ENCODE data around the gene CNTN6. TPM values are rescaled to one million over a fixed set of nuclear protein-coding genes. Genes with fewer than 3 reads are reported as not detected.

Gene CNTN6
- total and polyA plus RNA-seq, 4 donors: 0.01 to 0.05 TPM; not detected in 2

GRCh38 chr3:1251282-1252060 lies 158.6 kb downstream of the CNTN6 start:
- no peak for DNase-seq (ENCODE audit: low spot score)
- 63% methylated on average over 5 of the region's 5 CpGs for WGBS
- H3K27me3 ChIP-seq (ENCODE audit: control insufficient read depth in 4 of 4, insufficient read depth in 4 of 4, low read length in 3 of 4): no peaks in the 10 kb centered on the region
- H3K4me1 ChIP-seq (ENCODE audit: control insufficient read depth in 4 of 4, insufficient read depth in 4 of 4, low read length in 3 of 4): no peaks in the 10 kb centered on the region
- TF ChIP-seq TAF1 (conservative IDR thresholded peaks at IDR 0.05): no peak
- TF ChIP-seq HNF4A (conservative IDR thresholded peaks at IDR 0.05): no peak
- TF ChIP-seq FOXA2 (IDR thresholded peaks at IDR 0.05): no peak
- TF ChIP-seq RXRA (IDR thresholded peaks at IDR 0.05): no peak
- TF ChIP-seq RAD21 (IDR thresholded peaks at IDR 0.05): no peak
- TF ChIP-seq HNF4G (IDR thresholded peaks at IDR 0.05): no peak
- TF ChIP-seq, protein P1, sequence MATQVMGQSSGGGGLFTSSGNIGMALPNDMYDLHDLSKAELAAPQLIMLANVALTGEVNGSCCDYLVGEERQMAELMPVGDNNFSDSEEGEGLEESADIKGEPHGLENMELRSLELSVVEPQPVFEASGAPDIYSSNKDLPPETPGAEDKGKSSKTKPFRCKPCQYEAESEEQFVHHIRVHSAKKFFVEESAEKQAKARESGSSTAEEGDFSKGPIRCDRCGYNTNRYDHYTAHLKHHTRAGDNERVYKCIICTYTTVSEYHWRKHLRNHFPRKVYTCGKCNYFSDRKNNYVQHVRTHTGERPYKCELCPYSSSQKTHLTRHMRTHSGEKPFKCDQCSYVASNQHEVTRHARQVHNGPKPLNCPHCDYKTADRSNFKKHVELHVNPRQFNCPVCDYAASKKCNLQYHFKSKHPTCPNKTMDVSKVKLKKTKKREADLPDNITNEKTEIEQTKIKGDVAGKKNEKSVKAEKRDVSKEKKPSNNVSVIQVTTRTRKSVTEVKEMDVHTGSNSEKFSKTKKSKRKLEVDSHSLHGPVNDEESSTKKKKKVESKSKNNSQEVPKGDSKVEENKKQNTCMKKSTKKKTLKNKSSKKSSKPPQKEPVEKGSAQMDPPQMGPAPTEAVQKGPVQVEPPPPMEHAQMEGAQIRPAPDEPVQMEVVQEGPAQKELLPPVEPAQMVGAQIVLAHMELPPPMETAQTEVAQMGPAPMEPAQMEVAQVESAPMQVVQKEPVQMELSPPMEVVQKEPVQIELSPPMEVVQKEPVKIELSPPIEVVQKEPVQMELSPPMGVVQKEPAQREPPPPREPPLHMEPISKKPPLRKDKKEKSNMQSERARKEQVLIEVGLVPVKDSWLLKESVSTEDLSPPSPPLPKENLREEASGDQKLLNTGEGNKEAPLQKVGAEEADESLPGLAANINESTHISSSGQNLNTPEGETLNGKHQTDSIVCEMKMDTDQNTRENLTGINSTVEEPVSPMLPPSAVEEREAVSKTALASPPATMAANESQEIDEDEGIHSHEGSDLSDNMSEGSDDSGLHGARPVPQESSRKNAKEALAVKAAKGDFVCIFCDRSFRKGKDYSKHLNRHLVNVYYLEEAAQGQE (IDR thresholded peaks at IDR 0.05): no peak
- TF ChIP-seq, protein P2, sequence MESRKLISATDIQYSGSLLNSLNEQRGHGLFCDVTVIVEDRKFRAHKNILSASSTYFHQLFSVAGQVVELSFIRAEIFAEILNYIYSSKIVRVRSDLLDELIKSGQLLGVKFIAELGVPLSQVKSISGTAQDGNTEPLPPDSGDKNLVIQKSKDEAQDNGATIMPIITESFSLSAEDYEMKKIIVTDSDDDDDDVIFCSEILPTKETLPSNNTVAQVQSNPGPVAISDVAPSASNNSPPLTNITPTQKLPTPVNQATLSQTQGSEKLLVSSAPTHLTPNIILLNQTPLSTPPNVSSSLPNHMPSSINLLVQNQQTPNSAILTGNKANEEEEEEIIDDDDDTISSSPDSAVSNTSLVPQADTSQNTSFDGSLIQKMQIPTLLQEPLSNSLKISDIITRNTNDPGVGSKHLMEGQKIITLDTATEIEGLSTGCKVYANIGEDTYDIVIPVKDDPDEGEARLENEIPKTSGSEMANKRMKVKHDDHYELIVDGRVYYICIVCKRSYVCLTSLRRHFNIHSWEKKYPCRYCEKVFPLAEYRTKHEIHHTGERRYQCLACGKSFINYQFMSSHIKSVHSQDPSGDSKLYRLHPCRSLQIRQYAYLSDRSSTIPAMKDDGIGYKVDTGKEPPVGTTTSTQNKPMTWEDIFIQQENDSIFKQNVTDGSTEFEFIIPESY (IDR thresholded peaks at IDR 0.05): no peak
- TF ChIP-seq MAX (IDR thresholded peaks at IDR 0.05): no peak
- TF ChIP-seq FOXA1 (IDR thresholded peaks at IDR 0.05): no peak
- no peak for TF ChIP-seq GABPA (IDR thresholded peaks at IDR 0.05 in 1 of 2, conservative IDR thresholded peaks at IDR 0.05 in 1 of 2)
- TF ChIP-seq, protein P3, sequence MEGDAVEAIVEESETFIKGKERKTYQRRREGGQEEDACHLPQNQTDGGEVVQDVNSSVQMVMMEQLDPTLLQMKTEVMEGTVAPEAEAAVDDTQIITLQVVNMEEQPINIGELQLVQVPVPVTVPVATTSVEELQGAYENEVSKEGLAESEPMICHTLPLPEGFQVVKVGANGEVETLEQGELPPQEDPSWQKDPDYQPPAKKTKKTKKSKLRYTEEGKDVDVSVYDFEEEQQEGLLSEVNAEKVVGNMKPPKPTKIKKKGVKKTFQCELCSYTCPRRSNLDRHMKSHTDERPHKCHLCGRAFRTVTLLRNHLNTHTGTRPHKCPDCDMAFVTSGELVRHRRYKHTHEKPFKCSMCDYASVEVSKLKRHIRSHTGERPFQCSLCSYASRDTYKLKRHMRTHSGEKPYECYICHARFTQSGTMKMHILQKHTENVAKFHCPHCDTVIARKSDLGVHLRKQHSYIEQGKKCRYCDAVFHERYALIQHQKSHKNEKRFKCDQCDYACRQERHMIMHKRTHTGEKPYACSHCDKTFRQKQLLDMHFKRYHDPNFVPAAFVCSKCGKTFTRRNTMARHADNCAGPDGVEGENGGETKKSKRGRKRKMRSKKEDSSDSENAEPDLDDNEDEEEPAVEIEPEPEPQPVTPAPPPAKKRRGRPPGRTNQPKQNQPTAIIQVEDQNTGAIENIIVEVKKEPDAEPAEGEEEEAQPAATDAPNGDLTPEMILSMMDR (IDR thresholded peaks at IDR 0.05; ENCODE audit: low read depth, low read length, missing input control): no peak
- no peak for TF ChIP-seq JUND (IDR thresholded peaks at IDR 0.05)
- no peak for TF ChIP-seq NR2F2 (IDR thresholded peaks at IDR 0.05)
- no peaks in the 10 kb centered on the region for H3K36me3 ChIP-seq (ENCODE audit: control insufficient read depth in 4 of 4, insufficient read depth in 3 of 4, low read depth in 1 of 4, low read length in 3 of 4)
- H3K27ac ChIP-seq (ENCODE audit: low read depth in 1 of 2, low read length in 2 of 2): no peak overlapping the region
- no peaks in the 10 kb centered on the region for H3K9me3 ChIP-seq (ENCODE audit: control insufficient read depth in 4 of 4, low read length in 3 of 4)
- no peak overlapping the region for H3K9ac ChIP-seq (ENCODE audit: low read depth in 1 of 2, low read length in 2 of 2)
- H3K4me3 ChIP-seq (ENCODE audit: low read depth in 1 of 3, low read length in 3 of 3): no peak overlapping the region

DNA sequence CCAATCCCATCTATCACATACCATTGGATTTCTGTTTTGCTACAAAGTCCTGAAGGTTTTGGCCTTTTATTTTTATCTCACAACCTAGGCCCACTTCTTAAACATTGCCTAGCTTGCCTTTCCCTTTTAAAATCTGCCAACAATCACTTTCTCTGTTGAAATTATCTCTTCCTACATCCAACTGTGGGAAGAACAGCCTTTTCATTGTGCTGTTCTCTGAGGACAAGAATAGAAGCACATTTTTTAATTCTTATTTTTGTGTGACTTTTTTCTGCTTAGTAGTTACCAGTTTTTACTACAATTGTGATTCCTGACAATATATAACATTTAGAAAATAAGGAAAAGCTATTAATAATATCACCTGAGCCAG lies 159.2 kb downstream of the CNTN6 start:
- Histone ChIP-seq H3K9ac (ENCODE audit: low read depth in 1 of 2, low read length in 2 of 2) (no peak overlapping the region), H3K9me3 (ENCODE audit: control insufficient read depth in 4 of 4, low read length in 3 of 4) (no peaks in the 10 kb centered on the region), H3K4me1 (ENCODE audit: control insufficient read depth in 4 of 4, insufficient read depth in 4 of 4, low read length in 3 of 4) (no peaks in the 10 kb centered on the region), H3K4me3 (ENCODE audit: low read depth in 1 of 3, low read length in 3 of 3) (no peak overlapping the region), H3K27me3 (ENCODE audit: control insufficient read depth in 4 of 4, insufficient read depth in 4 of 4, low read length in 3 of 4) (no peaks in the 10 kb centered on the region), H3K27ac (ENCODE audit: low read depth in 1 of 2, low read length in 2 of 2) (no peak overlapping the region), H3K36me3 (ENCODE audit: control insufficient read depth in 4 of 4, insufficient read depth in 3 of 4, low read depth in 1 of 4, low read length in 3 of 4) (no peaks in the 10 kb centered on the region)
- DNase-seq (ENCODE audit: low spot score): no peak
- TF ChIP-seq, protein P3 (IDR thresholded peaks at IDR 0.05; ENCODE audit: low read depth, low read length, missing input control): no peak
- TF ChIP-seq, protein P1 (IDR thresholded peaks at IDR 0.05): no peak
- TF ChIP-seq, protein P4, sequence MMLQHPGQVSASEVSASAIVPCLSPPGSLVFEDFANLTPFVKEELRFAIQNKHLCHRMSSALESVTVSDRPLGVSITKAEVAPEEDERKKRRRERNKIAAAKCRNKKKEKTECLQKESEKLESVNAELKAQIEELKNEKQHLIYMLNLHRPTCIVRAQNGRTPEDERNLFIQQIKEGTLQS (IDR thresholded peaks at IDR 0.05): no peak
- TF ChIP-seq EGR1 (IDR thresholded peaks at IDR 0.05; ENCODE audit: low read depth in 2 of 2): no peak
- TF ChIP-seq FOXA2 (IDR thresholded peaks at IDR 0.05): no peak
- TF ChIP-seq MAX (IDR thresholded peaks at IDR 0.05): no peak
- TF ChIP-seq RXRA (IDR thresholded peaks at IDR 0.05): no peak
- no peak for TF ChIP-seq JUND (IDR thresholded peaks at IDR 0.05)
- TF ChIP-seq HNF4A (conservative IDR thresholded peaks at IDR 0.05): no peak
- no peak for TF ChIP-seq GABPA (IDR thresholded peaks at IDR 0.05 in 1 of 2, conservative IDR thresholded peaks at IDR 0.05 in 1 of 2)
- TF ChIP-seq NR2F2 (IDR thresholded peaks at IDR 0.05): no peak

Measured in liver (tissue), 9 donors.